Endodermal cell (in vitro differentiated cells): ENCODE results near the gene DAPK2. TPM values are rescaled to one million over a fixed set of nuclear protein-coding genes. Genes with fewer than 3 reads are reported as not detected.

ENCODE experiments used
- DNase-seq: peaks from one replicate; pipeline ENCODE4 v3.0.0-alpha.2; 2017
- H3K27ac ChIP-seq: 2 replicates; pipeline ENCODE4 v1.5.1; 2013; ENCODE audit warnings: mild to moderate bottlenecking, low read depth, low read length, moderate library complexity
- H3K27me3 ChIP-seq: 2 replicates; pipeline ENCODE4 v1.6.1; 2013; ENCODE audit warnings: mild to moderate bottlenecking, low read length, moderate library complexity; ENCODE audit not compliant: insufficient read depth, control insufficient read depth, poor library complexity, severe bottlenecking
- H3K36me3 ChIP-seq: 2 replicates; pipeline ENCODE4 v1.7.0; 2013; ENCODE audit warnings: mild to moderate bottlenecking, low read length, moderate library complexity; ENCODE audit not compliant: control insufficient read depth, insufficient read depth
- H3K4me1 ChIP-seq: one replicate; pipeline ENCODE4 v1.7.0; 2013; ENCODE audit warnings: low read length; ENCODE audit not compliant: control insufficient read depth, insufficient read depth
- H3K4me3 ChIP-seq: 2 replicates; pipeline ENCODE4 v1.5.1; 2013; ENCODE audit warnings: mild to moderate bottlenecking, low read length, moderate library complexity
- H3K9ac ChIP-seq: 2 replicates; pipeline ENCODE4 v1.6.1; 2013; ENCODE audit warnings: mild to moderate bottlenecking, low read length, moderate library complexity; ENCODE audit not compliant: poor library complexity, severe bottlenecking; ENCODE audit errors: extremely low read depth
- H3K9me3 ChIP-seq: 2 replicates; pipeline ENCODE4 v1.6.1; 2013; ENCODE audit warnings: mild to moderate bottlenecking, low read length, moderate library complexity; ENCODE audit not compliant: control insufficient read depth
- H3K27ac Mint-ChIP-seq: 2 replicates; pipeline ENCODE4 v1.8.0; 2020; ENCODE audit warnings: mixed read lengths
- H3K27me3 Mint-ChIP-seq: 2 replicates; pipeline ENCODE4 v1.8.0; 2021; ENCODE audit warnings: mild to moderate bottlenecking, mixed read lengths; ENCODE audit not compliant: insufficient read depth
- H3K36me3 Mint-ChIP-seq: 2 replicates; pipeline ENCODE4 v1.8.0; 2020; ENCODE audit warnings: low read depth, mixed read lengths
- H3K4me1 Mint-ChIP-seq: 2 replicates; pipeline ENCODE4 v1.8.0; 2020; ENCODE audit warnings: mixed read lengths
- H3K4me3 Mint-ChIP-seq: 2 replicates; pipeline ENCODE4 v1.8.0; 2020; ENCODE audit warnings: mild to moderate bottlenecking, moderate library complexity, mixed read lengths
- H3K9me3 Mint-ChIP-seq: 2 replicates; pipeline ENCODE4 v1.8.0; 2020; ENCODE audit warnings: mild to moderate bottlenecking, mixed read lengths
- WGBS, 2 experiments: methylation state at CpG; one replicate each; pipeline versions ENCODE4 v1.1.5 to v1.1.7; 2013; ENCODE audit warnings: missing lambda C conversion rate in 2 of 2, mixed read lengths in 1 of 2; ENCODE audit not compliant: insufficient coverage in 1 of 2, insufficient read length in 1 of 2; 5-methylcytosine and 5-hydroxymethylcytosine counted together
- total RNA-seq, 2 donors: library from RNA; stranded (reverse); fragmentation: NEBNext Ultra II Directional in 1 of 2; extraction: Animal tissue kit (Norgen Biotek cat#: 25700) in 1 of 2; gene quantifications; 2 replicates in 1 of 2; 3 replicates in 1 of 2; pipeline ENCODE4 v1.2.1, GENCODE V29; 2021
- TF ChIP-seq, protein P1 (sequence below): fragments of 200-600 bp; sonication (generic); conservative IDR thresholded peaks from 2 replicates; pipeline ENCODE4 v1.5.0; 2021; ENCODE audit warnings: antibody characterized with exemption, mild to moderate bottlenecking

The DAPK2 gene
- total RNA-seq, 2 donors from 2014 or later: 2.4 to 2.6 TPM

DNA sequence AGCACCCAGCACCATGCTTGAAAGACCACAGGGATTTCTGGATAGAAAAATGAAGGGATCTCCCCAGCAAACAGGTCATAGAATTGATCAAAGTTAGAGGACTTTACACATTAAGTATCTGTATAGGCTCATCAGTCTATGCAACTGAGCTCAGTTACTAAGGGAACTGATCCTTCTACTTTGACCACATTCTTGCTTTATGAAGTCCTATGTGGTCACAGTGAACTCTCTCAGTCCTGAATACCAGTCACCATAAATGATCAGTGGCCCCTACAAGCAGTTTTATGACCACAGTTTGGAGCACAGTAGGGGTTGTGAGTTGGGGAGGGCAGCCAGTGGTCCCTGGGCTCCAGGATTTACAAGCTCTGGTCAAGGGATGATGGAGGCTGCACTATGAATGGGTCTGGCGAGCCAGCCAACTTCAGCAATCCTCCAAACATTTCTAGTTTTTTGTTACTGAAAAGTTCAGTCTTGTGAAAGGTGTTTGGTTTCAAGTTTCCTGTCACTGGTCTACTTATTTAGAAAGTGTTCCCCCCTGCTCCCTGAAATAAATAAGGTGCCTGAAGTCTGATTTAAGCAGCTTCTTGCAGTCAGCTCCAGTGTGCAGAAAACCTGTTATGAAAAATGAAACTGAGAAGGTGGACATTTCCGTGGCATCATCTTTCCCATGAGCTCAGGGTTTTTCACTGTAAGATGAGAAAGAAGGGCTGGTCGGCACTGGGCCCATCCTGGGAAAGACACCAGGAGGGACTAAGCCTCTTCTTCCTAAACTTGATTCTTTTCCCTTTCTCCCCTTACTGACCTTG, 75.5 kb downstream of the DAPK2 start:
- H3K4me1 Mint-ChIP-seq: peaks cover 51% of the 10 kb centered on the region
- Histone ChIP-seq H3K4me1 (peaks cover 24% of the 10 kb centered on the region), H3K9ac (no peak overlapping the region), H3K27me3 (no peaks in the 10 kb centered on the region), H3K9me3 (peaks cover 12% of the 10 kb centered on the region), H3K36me3 (no peaks in the 10 kb centered on the region), H3K27ac (no peak overlapping the region), H3K4me3 (peak overlapping the region; percentile 28)
- H3K27ac Mint-ChIP-seq: no peak overlapping the region
- peak; percentile 19 for DNase-seq
- no peak overlapping the region for H3K4me3 Mint-ChIP-seq
- WGBS, 2 experiments: 93 to 100% methylated on average over 2 to 3 of the region's 3 CpGs
- no peaks in the 10 kb centered on the region for H3K9me3 Mint-ChIP-seq
- H3K27me3 Mint-ChIP-seq: no peaks in the 10 kb centered on the region
- H3K36me3 Mint-ChIP-seq: no peaks in the 10 kb centered on the region
- TF ChIP-seq, protein P1, sequence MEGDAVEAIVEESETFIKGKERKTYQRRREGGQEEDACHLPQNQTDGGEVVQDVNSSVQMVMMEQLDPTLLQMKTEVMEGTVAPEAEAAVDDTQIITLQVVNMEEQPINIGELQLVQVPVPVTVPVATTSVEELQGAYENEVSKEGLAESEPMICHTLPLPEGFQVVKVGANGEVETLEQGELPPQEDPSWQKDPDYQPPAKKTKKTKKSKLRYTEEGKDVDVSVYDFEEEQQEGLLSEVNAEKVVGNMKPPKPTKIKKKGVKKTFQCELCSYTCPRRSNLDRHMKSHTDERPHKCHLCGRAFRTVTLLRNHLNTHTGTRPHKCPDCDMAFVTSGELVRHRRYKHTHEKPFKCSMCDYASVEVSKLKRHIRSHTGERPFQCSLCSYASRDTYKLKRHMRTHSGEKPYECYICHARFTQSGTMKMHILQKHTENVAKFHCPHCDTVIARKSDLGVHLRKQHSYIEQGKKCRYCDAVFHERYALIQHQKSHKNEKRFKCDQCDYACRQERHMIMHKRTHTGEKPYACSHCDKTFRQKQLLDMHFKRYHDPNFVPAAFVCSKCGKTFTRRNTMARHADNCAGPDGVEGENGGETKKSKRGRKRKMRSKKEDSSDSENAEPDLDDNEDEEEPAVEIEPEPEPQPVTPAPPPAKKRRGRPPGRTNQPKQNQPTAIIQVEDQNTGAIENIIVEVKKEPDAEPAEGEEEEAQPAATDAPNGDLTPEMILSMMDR: no peak

GRCh38 chr15:63969652-63970421, 76.4 kb downstream of the DAPK2 start:
- H3K4me1 Mint-ChIP-seq: peaks cover 51% of the 10 kb centered on the region
- DNase-seq: peak; percentile 44
- peaks cover 24% of the 10 kb centered on the region for H3K4me1 ChIP-seq
- H3K27ac Mint-ChIP-seq: peak overlapping the region; percentile 3
- H3K36me3 Mint-ChIP-seq: peaks cover 1% of the 10 kb centered on the region
- H3K27me3 Mint-ChIP-seq: no peaks in the 10 kb centered on the region
- H3K9ac ChIP-seq: no peak overlapping the region
- TF ChIP-seq, protein P1: no peak
- H3K4me3 ChIP-seq: no peak overlapping the region
- no peaks in the 10 kb centered on the region for H3K9me3 Mint-ChIP-seq
- H3K27ac ChIP-seq: no peak overlapping the region
- 67 to 72% methylated on average over 2 of the region's 2 CpGs for WGBS, 2 experiments
- peaks cover 9% of the 10 kb centered on the region for H3K9me3 ChIP-seq
- H3K4me3 Mint-ChIP-seq: no peak overlapping the region
- H3K27me3 ChIP-seq: no peaks in the 10 kb centered on the region
- H3K36me3 ChIP-seq: no peaks in the 10 kb centered on the region

GRCh38 chr15:63968700-63969099, 77.6 kb downstream of the DAPK2 start:
- H3K9me3 Mint-ChIP-seq: peaks cover 8% of the 10 kb centered on the region
- Histone ChIP-seq H3K4me3 (no peak overlapping the region), H3K27ac (no peak overlapping the region), H3K4me1 (peaks cover 24% of the 10 kb centered on the region), H3K36me3 (no peaks in the 10 kb centered on the region), H3K9me3 (peaks cover 6% of the 10 kb centered on the region), H3K9ac (no peak overlapping the region), H3K27me3 (no peaks in the 10 kb centered on the region)
- 83 to 90% methylated on average over 1 to 3 of the region's 3 CpGs for WGBS, 2 experiments
- H3K27ac Mint-ChIP-seq: peak overlapping the region; percentile 9
- H3K27me3 Mint-ChIP-seq: no peaks in the 10 kb centered on the region
- TF ChIP-seq, protein P1: no peak
- DNase-seq: peak; percentile 38
- H3K4me1 Mint-ChIP-seq: peaks cover 45% of the 10 kb centered on the region
- H3K4me3 Mint-ChIP-seq: no peak overlapping the region
- peaks cover 7% of the 10 kb centered on the region for H3K36me3 Mint-ChIP-seq
